Choroid plexus epithelial cell (primary cell): Measurements from ENCODE around the gene SH3RF2.

Source experiments
- DNase-seq: peaks from one replicate; pipeline ENCODE4 v3.0.0-alpha.2; 2010; ENCODE audit warnings: low read depth
- H3K4me3 ChIP-seq: 2 replicates; pipeline ENCODE4 v1.5.1; 2011; ENCODE audit warnings: low read depth, mild to moderate bottlenecking, control low read depth, low read length, moderate library complexity
- TF ChIP-seq, protein P1 (sequence below): conservative IDR thresholded peaks from 2 replicates; pipeline ENCODE4 v1.5.1; 2011; ENCODE audit warnings: low read depth, mild to moderate bottlenecking, control low read depth, inconsistent platforms, low read length, moderate library complexity

SH3RF2 gene

DNA sequence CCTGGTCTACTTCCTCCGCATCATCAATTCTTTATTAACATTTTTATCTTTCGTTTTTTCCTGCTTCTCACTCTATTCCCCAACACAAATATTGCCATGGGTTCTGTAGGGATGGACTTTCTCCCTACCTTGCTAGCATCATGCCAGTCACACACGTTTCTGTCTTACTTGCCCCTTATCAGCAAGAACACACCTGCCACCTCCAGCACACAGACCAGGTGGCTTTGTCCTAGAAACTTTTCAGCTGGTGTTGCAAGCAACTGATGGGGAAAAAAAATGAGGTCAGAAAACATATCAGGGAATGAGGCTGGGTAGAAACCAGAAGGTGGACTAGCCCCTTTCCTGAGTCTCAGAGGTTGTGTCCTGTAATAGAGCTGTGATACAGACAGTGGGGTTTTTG lies 5.8 kb downstream of the SH3RF2 start:
- H3K4me3 ChIP-seq, result no peak overlapping the region
- TF ChIP-seq, protein P1, sequence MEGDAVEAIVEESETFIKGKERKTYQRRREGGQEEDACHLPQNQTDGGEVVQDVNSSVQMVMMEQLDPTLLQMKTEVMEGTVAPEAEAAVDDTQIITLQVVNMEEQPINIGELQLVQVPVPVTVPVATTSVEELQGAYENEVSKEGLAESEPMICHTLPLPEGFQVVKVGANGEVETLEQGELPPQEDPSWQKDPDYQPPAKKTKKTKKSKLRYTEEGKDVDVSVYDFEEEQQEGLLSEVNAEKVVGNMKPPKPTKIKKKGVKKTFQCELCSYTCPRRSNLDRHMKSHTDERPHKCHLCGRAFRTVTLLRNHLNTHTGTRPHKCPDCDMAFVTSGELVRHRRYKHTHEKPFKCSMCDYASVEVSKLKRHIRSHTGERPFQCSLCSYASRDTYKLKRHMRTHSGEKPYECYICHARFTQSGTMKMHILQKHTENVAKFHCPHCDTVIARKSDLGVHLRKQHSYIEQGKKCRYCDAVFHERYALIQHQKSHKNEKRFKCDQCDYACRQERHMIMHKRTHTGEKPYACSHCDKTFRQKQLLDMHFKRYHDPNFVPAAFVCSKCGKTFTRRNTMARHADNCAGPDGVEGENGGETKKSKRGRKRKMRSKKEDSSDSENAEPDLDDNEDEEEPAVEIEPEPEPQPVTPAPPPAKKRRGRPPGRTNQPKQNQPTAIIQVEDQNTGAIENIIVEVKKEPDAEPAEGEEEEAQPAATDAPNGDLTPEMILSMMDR, result no peak
- DNase-seq, result no peak

DNA sequence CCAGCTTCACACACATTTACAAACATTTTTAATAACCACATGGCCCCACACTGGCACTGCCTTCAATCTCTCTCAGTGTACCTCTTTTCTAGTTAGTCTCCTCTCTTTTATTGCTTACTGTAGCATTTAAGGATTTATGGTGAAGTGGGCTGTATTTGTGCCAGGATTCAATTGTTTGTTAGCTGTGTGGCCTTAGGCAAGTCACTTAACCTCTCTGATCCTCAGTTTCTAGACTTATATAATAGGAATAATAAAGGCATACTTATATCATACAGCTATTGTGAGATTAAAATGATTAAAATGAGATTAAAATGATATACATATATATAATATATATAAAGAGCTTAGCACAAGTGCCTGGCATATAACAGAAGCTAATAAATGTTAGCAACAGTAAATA lies 6.4 kb downstream of the SH3RF2 start:
- no peak overlapping the region for H3K4me3 ChIP-seq
- DNase-seq, result no peak
- TF ChIP-seq, protein P1, result no peak

DNA sequence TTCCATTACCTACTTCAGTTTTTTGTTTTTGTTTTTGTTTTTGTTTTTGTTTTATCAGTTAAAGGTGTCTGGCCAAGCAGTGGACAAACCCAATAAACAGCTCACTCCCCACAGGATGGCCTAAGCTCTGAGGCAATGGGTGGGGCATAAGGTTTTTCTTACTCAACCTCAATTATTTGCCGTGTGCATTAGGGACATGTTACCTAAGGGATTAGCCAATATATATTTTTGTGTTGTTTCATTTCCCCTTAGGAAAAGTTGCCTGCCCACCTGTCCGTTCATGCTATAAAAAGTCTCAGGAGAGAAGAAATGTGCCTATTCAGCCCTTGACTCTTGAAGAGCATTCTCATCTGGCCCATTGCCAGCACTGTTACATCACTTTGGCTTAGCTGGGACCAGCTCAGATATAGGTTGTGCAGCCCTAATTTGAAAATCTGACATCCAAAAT lies 7.3 kb downstream of the SH3RF2 start:
- TF ChIP-seq, protein P1, result no peak
- no peak overlapping the region for H3K4me3 ChIP-seq
- DNase-seq, result peak; percentile 74

DNA sequence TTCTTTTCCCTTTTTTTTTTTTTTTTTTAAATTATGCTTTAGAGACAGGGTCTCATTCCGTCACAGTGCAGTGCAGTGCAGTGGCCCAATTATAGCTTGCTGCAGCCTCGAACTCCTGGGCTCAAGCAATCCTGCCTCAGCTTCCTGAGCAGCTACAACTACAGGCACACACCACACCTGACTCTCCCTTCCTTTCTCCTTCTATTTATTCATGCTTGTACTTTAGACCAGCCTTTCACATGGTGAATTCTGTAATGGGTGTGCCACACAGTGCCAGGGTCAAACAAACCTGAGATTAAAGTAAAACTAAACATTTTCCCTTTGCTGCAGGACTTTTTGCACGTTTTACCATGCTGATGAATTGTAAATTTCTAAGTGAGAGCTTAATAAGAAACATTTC lies 8.0 kb downstream of the SH3RF2 start:
- no peak for DNase-seq
- no peak overlapping the region for H3K4me3 ChIP-seq
- TF ChIP-seq, protein P1, result no peak

DNA sequence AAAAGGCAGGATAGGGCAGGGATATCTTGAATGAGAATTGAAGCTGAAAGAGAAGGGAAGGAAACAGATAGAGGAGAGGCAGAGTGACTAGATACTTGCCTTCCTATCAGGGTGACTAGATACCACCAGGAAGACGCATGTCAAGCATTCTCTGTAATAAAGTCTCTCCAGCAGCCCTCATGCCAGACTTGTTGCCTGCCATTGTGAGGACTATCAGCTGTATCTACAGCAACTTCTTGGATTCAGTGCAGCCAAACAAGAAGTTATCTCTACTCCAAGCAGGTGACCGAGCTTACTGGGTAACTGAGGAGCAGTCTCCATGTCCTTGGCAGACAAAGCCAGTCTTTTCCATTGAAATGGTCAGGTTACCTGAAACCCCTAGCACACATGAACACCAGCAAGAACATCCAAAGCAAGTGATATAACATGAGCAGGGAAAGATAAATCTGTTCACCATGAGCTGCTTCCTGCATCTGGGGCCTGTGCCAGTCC lies 9.3 kb downstream of the SH3RF2 start:
- no peak for DNase-seq
- TF ChIP-seq, protein P1, result no peak
- no peak overlapping the region for H3K4me3 ChIP-seq

DNA sequence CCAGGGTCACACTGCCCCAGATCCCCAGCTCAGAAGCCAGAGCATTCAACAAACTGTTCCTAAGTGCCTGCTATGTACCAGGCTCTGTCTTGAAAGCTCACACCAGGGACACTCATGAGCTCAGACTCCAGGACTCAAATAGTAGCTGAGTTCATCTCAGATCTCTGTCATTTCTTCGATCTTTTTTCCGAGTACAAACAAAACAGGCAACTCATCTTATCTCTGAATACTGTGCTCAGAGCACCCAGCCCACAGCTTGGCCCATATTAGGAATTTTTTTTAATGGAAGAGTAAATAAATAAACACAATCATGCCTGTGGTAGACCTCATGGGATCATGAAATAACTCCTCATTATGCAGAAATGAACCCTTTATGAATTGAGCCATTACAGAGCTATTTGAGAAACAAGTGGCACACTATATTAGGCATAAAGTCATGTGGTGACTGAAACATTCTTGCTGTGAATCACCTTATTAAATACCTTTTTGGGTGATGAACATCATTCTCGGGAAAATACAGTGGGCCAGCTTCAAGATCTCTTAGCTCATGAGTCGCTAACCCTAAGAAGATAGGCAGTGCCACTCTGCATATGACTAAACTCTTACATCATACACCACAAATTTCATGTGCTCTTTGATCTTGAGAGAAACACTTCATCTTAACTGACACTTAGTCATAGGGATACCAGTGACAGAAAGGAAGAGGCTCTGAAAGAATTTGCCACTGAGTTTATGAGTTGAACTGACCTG lies 9.9 kb downstream of the SH3RF2 start:
- TF ChIP-seq, protein P1, result no peak
- DNase-seq, result peak; percentile 58
- no peak overlapping the region for H3K4me3 ChIP-seq

DNA sequence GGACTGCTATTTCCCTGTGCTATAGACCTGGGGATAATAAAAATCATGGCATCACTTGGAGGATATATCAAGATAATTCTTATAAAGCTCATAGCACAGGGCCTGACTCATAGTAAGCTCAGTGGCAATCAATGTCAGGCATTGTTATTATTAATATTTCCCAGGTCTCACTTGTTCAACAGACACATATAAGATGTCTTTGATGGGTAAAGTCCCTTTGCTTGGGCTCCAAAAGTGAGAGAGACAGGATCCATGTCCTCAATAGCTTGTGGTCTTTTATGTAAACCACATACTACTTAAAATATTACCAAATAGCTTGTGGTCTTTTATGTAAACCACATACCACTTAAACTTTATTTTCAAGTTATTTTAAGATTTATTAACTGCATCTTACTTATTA lies 11.2 kb downstream of the SH3RF2 start:
- H3K4me3 ChIP-seq, result no peak overlapping the region
- TF ChIP-seq, protein P1, result no peak
- DNase-seq, result no peak
